Activated naive CD8-positive, alpha-beta T cell treated with anti-CD3 and anti-CD28 coated beads for 36 hours (primary cell): ENCODE data around the gene GCC2. TPM values are rescaled to one million over a fixed set of nuclear protein-coding genes. Genes with fewer than 3 reads are reported as not detected.
"Not testable (repeated sequence)": the region's sequence is repeated elsewhere in the genome, so short reads cannot be mapped to it uniquely, and the experiment has no call there.

Experiments used
- DNase-seq: peaks from one replicate; pipeline ENCODE4 v3.0.0; 2021
- H3K27ac Mint-ChIP-seq: one replicate; pipeline ENCODE4 v1.8.0; 2022; ENCODE audit warnings: mild to moderate bottlenecking, moderate library complexity, mixed read lengths
- H3K27me3 Mint-ChIP-seq: one replicate; pipeline ENCODE4 v1.8.0; 2022; ENCODE audit warnings: mild to moderate bottlenecking, mixed read lengths
- H3K36me3 Mint-ChIP-seq: one replicate; pipeline ENCODE4 v1.8.0; 2021; ENCODE audit warnings: mild to moderate bottlenecking, mixed read lengths
- H3K4me1 Mint-ChIP-seq: one replicate; pipeline ENCODE4 v1.8.0; 2021; ENCODE audit warnings: mixed read lengths
- H3K4me3 Mint-ChIP-seq: one replicate; pipeline ENCODE4 v1.8.0; 2022; ENCODE audit warnings: mild to moderate bottlenecking, moderate library complexity, mixed read lengths
- H3K9me3 Mint-ChIP-seq: one replicate; pipeline ENCODE4 v1.8.0; 2022; ENCODE audit warnings: mixed read lengths
- total RNA-seq, 2 experiments: library from RNA; stranded (reverse); gene quantifications; one replicate each; pipeline ENCODE4 v1.2.3, GENCODE V29; 2021

Gene GCC2
- total RNA-seq, 2 experiments from 2014 or later, result 36.9 to 43.6 TPM

DNA sequence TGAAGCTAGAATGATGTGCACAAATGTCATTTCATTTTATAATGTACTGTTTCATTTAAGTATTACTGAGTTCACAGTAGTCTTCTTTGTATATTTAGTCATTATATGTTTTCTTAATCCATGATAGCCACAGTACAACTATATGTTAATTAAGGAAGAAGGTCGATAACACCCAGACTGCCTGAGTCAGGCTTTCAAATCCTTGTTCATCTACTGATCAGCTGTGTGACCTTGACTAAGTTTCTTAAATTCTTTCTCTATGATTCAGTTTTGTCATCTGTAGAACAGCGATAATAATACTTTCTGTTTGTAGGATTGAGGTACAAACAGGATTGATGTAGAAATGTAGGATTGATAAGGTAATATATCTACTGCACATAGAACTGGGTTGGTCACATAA, 5.4 kb downstream of the GCC2 start:
- DNase-seq, result no peak
- H3K9me3 Mint-ChIP-seq, result peaks cover 30% of the 10 kb centered on the region
- H3K4me1 Mint-ChIP-seq, result peaks cover 47% of the 10 kb centered on the region
- H3K4me3 Mint-ChIP-seq, result no peak overlapping the region
- H3K27ac Mint-ChIP-seq, result no peak overlapping the region
- no peaks in the 10 kb centered on the region for H3K27me3 Mint-ChIP-seq
- peaks cover 71% of the 10 kb centered on the region for H3K36me3 Mint-ChIP-seq

DNA sequence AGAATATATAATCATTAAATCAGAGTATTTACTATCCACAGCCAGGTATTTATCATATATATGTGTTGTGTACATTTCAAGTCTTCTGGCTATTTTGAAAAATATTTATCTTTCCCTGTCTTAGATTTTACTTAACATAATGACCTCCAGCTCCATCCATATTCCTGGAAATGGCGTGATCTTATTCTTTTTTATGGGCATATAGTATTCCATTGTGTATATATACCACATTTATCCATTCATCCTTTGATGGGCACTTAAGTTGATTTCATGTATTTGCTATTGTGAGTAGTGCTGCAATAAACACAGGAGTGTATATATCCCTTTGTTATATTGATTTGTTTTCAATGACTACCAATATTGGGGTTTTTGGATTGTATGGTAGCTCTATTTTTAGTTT, 6.6 kb downstream of the GCC2 start:
- H3K27me3 Mint-ChIP-seq, result no peaks in the 10 kb centered on the region
- H3K36me3 Mint-ChIP-seq, result peaks cover 80% of the 10 kb centered on the region
- H3K4me1 Mint-ChIP-seq, result peaks cover 49% of the 10 kb centered on the region
- peaks cover 30% of the 10 kb centered on the region for H3K9me3 Mint-ChIP-seq
- no peak for DNase-seq
- H3K4me3 Mint-ChIP-seq, result no peak overlapping the region
- no peak overlapping the region for H3K27ac Mint-ChIP-seq

DNA sequence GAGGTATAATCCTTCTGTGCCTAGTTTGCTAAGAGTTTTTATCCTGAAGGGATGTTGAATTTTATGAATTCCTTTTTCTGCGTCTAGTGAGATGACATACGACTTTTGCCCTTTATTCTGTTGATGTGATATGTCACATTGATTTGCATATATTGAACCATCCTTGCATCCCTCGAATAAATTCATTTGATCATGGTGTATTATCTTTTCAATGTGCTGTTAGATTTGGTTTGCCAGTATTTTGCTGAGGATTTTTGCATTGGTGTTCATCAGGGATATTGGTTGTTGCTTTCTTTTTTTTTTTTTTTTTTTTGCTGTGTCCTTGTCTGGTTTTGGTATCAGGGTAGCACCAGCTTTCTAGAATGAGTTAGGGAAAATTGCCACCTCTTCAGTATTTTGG, 9.1 kb downstream of the GCC2 start:
- H3K4me1 Mint-ChIP-seq, result peaks cover 34% of the 10 kb centered on the region

DNA sequence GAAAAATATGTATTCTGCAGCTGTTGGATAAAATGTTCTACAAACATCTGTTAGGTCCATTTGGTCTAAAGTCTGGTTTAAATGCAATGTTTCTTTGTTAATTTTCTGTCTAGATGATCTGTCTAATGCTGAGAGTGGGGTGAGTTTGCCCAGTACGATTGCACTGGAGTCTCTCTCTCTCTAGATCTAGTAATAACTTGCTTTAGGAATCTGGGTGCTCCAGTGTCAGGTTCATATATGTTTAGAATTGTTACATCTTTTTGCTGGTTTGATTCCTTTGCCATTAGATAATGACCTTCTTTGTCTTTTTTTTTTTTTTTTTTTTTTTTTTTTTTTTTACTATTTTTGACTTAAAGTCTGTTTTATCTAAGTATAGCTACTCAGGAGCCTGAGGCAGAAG, 10.4 kb downstream of the GCC2 start:
- Mint-ChIP-seq H3K27me3 (no peaks in the 10 kb centered on the region), H3K9me3 (peaks cover 34% of the 10 kb centered on the region), H3K4me3 (no peak overlapping the region), H3K36me3 (peaks cover 88% of the 10 kb centered on the region), H3K4me1 (peaks cover 33% of the 10 kb centered on the region), H3K27ac (no peak overlapping the region)
- DNase-seq, result no peak

More for the DNA sequence above, 9.1 kb downstream of the GCC2 start:
- H3K4me3 Mint-ChIP-seq, result no peak overlapping the region
- DNase-seq, result no peak
- no peaks in the 10 kb centered on the region for H3K27me3 Mint-ChIP-seq
- no peak overlapping the region for H3K27ac Mint-ChIP-seq
- peaks cover 83% of the 10 kb centered on the region for H3K36me3 Mint-ChIP-seq
- H3K9me3 Mint-ChIP-seq, result peaks cover 33% of the 10 kb centered on the region

DNA sequence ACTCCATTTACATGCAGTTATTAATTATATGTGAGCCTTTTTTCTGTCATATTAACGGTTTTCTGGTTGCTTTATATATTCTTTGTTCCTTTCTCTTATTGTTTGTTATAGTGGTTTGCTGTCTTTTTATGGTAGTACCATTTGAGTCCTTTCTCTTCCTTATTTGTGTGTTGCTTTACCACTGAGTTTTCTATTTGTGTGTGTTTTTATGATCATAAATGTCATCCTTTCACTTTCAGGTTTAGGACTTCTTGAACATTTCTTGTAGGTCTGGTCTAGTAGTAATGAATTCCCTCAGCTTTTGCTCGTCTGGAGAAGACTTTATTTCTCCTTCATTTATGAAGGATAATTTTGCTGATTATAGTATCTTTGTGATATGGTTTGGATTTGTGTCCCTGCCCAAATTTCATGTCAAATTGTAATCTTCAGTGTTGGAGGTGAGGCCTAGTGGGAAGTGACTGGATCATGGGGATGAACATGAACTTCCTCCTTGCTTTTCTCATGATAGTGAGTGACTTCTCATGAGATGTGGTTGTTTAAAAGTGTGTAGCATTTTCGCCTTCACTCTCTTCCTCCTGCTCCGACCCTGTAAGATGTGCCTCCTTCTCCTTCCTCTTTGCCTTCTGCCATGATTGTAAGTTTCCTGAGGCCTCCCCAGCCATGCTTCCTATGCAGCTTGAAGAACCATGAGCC, 11.5 kb downstream of the GCC2 start:
- H3K27ac Mint-ChIP-seq, result peak overlapping the region; percentile 22
- H3K4me1 Mint-ChIP-seq, result peaks cover 36% of the 10 kb centered on the region
- H3K36me3 Mint-ChIP-seq, result peaks cover 85% of the 10 kb centered on the region
- no peak for DNase-seq
- H3K4me3 Mint-ChIP-seq, result no peak overlapping the region
- no peaks in the 10 kb centered on the region for H3K27me3 Mint-ChIP-seq
- H3K9me3 Mint-ChIP-seq, result peaks cover 32% of the 10 kb centered on the region

DNA sequence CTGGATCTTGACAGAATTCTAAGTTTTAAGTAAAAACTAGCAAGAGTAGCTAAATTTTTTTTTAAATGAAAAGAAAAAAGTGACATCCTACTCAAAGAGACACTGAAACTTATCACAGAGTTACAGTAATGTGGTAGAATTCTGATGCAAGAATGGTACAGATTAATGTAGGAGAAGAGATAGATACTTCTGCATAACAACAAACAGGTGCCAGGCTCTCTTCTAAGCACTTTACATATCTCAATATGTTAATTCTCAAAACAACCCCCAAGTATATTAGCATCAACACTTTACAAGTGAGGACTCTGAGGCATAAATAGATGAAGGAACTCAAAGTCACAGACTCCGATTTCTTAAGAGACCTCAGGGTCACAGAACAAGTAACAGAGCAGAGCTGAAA, 28.1 kb downstream of the GCC2 start:
- DNase-seq, result no peak
- Mint-ChIP-seq H3K27me3 (no peaks in the 10 kb centered on the region), H3K4me3 (no peak overlapping the region), H3K36me3 (peaks cover 25% of the 10 kb centered on the region), H3K9me3 (no peaks in the 10 kb centered on the region), H3K4me1 (peaks cover 2% of the 10 kb centered on the region), H3K27ac (peak overlapping the region; percentile 26)

DNA sequence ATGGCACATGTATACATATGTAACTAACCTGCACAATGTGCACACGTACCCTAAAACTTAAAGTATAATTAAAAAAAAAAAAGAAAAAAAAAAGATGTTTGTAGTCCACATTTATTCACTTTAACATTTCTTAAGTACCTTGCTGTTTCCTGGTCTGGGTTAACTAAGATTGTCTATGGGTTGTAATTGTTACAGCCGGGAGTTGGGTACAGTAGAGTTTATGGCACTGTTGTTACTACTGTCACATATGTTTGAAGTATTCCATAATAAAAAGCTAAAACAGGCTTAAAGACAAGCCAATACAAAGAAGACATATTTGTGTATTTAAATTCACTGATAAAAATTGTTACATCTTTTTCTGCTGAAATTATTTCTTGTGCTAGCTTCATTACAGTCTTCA, 36.2 kb downstream of the GCC2 start:
- Mint-ChIP-seq H3K4me3 (no peak overlapping the region), H3K4me1 (peaks cover 5% of the 10 kb centered on the region), H3K27ac (no peak overlapping the region), H3K27me3 (no peaks in the 10 kb centered on the region), H3K9me3 (no peaks in the 10 kb centered on the region), H3K36me3 (peaks cover 22% of the 10 kb centered on the region)
- no peak for DNase-seq

DNA sequence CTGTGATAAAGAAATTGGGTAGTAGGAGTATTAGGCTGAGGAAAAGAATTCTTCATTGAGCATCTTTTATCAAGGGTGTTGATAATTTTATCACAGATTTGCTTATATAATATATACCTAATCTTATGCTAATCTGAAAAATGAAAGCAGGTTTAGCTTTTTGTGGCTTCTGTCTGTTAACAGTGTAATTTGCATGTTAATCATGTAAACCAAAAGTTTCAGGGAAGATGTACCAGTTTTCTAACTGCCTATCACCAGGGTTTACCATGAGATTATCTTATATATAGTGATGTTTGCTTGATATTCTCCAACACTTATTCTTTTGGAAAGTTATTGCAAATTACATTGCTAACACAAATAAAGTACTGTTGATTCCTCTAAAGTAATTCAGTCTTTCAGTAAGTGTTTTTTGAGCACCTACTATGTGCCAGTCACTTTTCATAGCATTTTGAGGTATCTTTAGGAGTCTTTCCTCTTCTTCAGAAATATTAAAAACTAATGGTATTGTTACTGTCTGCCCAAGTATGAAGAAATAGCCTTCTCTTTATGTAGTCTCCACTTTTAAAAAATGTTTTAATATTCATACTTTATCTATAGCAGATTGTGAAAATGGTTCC, 41.6 kb downstream of the GCC2 start:
- H3K27ac Mint-ChIP-seq, result no peak overlapping the region
- H3K36me3 Mint-ChIP-seq, result peaks cover 4% of the 10 kb centered on the region
- H3K4me1 Mint-ChIP-seq, result peaks cover 13% of the 10 kb centered on the region
- no peak for DNase-seq
- H3K4me3 Mint-ChIP-seq, result no peak overlapping the region
- H3K27me3 Mint-ChIP-seq, result no peaks in the 10 kb centered on the region
- H3K9me3 Mint-ChIP-seq, result no peaks in the 10 kb centered on the region

DNA sequence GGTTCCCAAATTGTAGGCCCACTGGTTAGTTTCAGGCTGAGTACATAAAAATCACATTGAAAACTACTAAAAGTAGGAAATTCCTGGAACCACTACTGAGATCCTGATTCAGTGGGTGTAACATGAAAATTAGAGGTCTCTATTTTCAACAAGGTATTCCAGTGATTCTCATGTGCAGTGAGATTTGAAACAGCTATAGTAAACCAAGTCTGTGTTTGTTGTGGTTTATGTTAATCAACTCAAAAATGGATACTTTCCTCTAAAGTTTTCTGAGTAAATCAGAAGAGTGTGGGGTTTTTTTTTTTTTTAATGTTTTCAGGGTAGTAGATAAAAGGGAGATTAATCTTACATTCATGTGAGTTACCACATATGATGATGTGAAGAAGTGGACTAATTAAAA, 42.8 kb downstream of the GCC2 start:
- peak overlapping the region; percentile 60 for H3K27ac Mint-ChIP-seq
- peaks cover 13% of the 10 kb centered on the region for H3K4me1 Mint-ChIP-seq
- peaks cover 4% of the 10 kb centered on the region for H3K36me3 Mint-ChIP-seq
- H3K4me3 Mint-ChIP-seq, result no peak overlapping the region
- no peaks in the 10 kb centered on the region for H3K9me3 Mint-ChIP-seq
- no peaks in the 10 kb centered on the region for H3K27me3 Mint-ChIP-seq
- no peak for DNase-seq

DNA sequence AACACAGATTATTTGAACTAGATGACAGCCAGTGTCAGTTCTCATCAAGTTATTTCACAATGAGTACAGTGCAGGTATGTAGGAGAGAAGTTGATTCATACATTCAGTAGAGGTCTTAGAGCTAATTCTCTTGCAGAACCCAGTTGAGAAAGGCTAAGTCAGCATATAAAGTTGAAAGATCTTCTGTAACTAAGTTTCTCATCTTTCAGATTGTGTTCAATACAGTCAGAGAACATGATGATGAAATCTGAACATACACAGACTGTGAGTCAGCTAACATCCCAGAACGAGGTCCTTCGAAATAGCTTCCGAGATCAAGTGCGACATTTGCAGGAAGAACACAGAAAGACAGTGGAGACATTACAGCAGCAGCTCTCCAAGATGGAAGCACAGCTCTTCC, 43.4 kb downstream of the GCC2 start:
- peaks cover 4% of the 10 kb centered on the region for H3K36me3 Mint-ChIP-seq
- no peaks in the 10 kb centered on the region for H3K27me3 Mint-ChIP-seq
- H3K9me3 Mint-ChIP-seq, result no peaks in the 10 kb centered on the region
- H3K4me3 Mint-ChIP-seq, result no peak overlapping the region
- no peak for DNase-seq
- peaks cover 13% of the 10 kb centered on the region for H3K4me1 Mint-ChIP-seq
- H3K27ac Mint-ChIP-seq, result peak overlapping the region; percentile 39

DNA sequence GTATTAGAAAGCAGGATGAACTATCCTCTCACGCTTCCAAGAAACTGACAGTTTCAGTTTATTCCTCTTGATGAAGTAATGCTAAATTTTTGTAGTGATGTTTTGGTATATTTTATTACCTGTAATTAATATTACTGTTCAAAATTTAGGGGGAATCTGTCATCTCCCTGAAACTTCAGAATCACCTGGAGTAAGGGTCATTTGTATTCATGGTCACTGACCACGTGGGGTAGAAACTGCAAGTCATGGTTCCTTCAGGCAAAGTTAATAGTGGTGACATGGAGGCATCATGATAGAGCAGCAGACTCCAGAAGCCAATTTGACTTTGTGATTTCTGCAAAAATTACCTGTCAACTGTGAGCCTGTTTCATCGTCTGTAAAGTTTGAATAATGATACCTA, 47.2 kb downstream of the GCC2 start:
- H3K9me3 Mint-ChIP-seq, H3K27ac Mint-ChIP-seq, H3K27me3 Mint-ChIP-seq, H3K36me3 Mint-ChIP-seq, H3K4me3 Mint-ChIP-seq, DNase-seq: not testable (repeated sequence)
- peaks cover 10% of the 10 kb centered on the region for H3K4me1 Mint-ChIP-seq

DNA sequence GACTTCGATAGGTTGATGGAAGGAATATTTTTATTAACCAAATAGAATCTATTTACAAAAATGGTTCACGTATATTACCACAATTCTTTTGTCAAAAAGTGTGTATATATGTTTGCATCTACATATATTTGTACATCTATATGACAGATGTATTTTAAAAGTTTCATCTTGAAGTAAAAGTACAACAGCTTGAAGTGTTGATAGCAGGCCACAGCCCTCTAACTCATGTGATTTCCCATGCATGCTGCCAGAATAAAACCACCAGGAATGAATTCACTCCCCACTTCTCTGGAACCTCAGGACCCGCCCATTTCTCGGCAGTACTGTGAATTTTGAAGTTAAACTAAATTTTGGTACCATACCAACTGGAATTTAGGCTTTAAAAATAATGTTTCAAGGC, 58.6 kb downstream of the GCC2 start:
- H3K9me3 Mint-ChIP-seq, DNase-seq, H3K27ac Mint-ChIP-seq, H3K27me3 Mint-ChIP-seq, H3K4me3 Mint-ChIP-seq, H3K4me1 Mint-ChIP-seq: not testable (repeated sequence)
- peaks cover 25% of the 10 kb centered on the region for H3K36me3 Mint-ChIP-seq

DNA sequence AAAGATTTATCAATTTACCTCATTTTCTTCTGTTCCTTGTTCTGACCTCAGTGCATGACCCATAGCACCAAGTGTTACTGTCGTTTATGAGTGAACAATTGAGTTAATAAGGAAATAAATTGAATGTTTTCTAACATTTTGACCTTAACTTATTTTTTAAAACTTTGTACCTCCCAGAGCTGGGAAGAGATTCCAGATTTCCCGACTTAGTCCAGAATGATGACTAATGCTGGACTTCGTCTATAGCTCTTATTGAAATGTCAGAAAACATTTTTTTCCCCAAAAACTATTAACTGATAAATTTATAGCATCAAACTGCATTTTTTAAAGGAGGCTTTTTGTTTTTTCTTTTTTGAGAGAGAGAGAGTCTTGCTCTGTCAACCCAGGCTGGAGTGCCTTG, 63.4 kb downstream of the GCC2 start:
- not testable (repeated sequence) for DNase-seq, H3K4me3 Mint-ChIP-seq, H3K27me3 Mint-ChIP-seq, H3K36me3 Mint-ChIP-seq, H3K9me3 Mint-ChIP-seq, H3K4me1 Mint-ChIP-seq, H3K27ac Mint-ChIP-seq

DNA sequence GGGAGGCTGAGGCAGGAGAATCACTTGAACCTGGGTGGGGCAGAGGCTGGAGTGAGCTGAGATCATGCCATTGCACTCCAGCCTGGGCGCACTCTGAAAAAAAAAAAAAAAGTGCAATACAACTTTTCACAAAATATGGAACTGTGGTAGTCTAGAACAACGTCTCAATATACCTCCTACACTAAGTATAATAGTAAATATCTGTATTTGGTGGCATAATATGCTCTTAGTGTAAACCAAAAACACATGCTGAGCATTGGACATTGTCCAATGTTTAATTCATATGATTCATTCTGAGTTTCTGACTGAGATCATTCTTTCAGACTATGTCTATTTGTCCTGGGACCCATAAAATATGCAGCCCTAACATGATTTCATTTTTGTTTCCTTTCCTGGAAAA, 65.5 kb downstream of the GCC2 start:
- DNase-seq, H3K27me3 Mint-ChIP-seq, H3K9me3 Mint-ChIP-seq, H3K4me3 Mint-ChIP-seq, H3K27ac Mint-ChIP-seq, H3K4me1 Mint-ChIP-seq: not testable (repeated sequence)
- H3K36me3 Mint-ChIP-seq, result peaks cover 11% of the 10 kb centered on the region

DNA sequence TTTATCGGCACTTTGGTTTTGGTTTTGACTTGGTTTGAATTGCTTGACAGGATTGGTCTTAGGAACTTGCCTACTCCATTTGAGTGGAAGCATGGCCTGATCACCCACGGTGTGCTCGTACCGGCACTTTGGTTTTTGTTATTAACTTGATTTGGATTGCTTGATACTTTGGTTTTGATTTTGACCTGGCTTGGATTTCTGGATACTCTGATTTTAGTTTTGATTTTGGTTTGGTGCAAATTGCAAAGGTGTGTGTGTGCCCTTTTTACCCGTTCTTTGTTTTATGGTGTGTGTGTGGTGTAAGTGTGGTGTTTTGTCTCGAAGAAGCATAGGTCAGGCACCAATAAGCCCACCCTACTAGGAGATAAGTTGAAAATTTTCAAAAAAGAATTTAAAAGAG, 75.7 kb downstream of the GCC2 start:
- not testable (repeated sequence) for H3K27ac Mint-ChIP-seq, H3K4me1 Mint-ChIP-seq, H3K9me3 Mint-ChIP-seq, H3K27me3 Mint-ChIP-seq, DNase-seq, H3K36me3 Mint-ChIP-seq, H3K4me3 Mint-ChIP-seq

DNA sequence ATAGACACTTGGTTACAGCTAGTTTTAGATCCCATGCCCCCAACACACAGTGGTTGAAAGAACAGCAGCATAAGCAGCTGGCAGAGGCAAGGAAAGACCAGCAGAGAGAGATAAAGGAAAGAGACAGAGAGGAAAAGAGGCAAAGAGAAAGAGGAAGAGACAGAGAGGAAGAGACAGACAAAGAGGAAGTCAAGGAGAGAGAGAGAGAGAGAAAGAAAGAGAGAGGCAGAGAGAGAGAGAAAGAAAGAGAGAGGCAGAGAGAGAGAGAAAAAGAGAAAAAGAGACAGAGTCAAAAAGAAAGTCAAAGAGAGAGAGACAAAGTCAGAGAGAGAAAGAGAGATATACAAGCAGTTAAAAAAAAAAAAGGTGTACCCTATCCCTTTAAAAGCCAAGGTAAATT, 76.3 kb downstream of the GCC2 start:
- not testable (repeated sequence) for H3K27me3 Mint-ChIP-seq, DNase-seq, H3K27ac Mint-ChIP-seq, H3K36me3 Mint-ChIP-seq, H3K4me1 Mint-ChIP-seq, H3K9me3 Mint-ChIP-seq, H3K4me3 Mint-ChIP-seq
